IMR-90 (cell line): ENCODE results near the gene KDM4B. TPM values are rescaled to one million over a fixed set of nuclear protein-coding genes. Genes with fewer than 3 reads are reported as not detected.

ENCODE experiments used
- ATAC-seq: fragments of 200-7000 bp; cut with Tn5 transposase; 2 replicates; pipeline ENCODE4 v1.9.1; 2020; ENCODE audit warnings: low read depth, mild to moderate bottlenecking, moderate library complexity
- BruUV-seq: library from RNA; stranded (reverse); fragments of 400-500 nt; replicated peaks from 2 replicates; lab custom pipeline; 2021; lab: Mats Ljungman, UMichigan
- CTCF ChIA-PET: fragments of 300-600 bp; formaldehyde crosslinking; extraction: SDS; loops from one replicate; lab custom pipeline; 2021; ENCODE audit warnings: antibody characterized with exemption; lab: Yijun Ruan, JAX
- POLR2A ChIA-PET: fragments of 300-600 bp; sonication (Branson Sonifier 250); formaldehyde crosslinking; loops from one replicate; lab custom pipeline; 2022; ENCODE audit warnings: antibody characterized with exemption; ENCODE audit not compliant: unreplicated experiment; lab: Charles Lee
- DNase-seq: peaks from one replicate; pipeline ENCODE4 v3.0.0; 2013
- H2AFZ ChIP-seq: replicated peaks from 2 replicates; pipeline ENCODE3; 2013; ENCODE audit warnings: low read length, mild to moderate bottlenecking; ENCODE audit not compliant: poor library complexity
- H2AK5ac ChIP-seq: 2 replicates; pipeline ENCODE4 v1.6.1; 2013; ENCODE audit warnings: low read depth, low read length, inconsistent platforms
- H2AK9ac ChIP-seq: replicated peaks from 2 replicates; pipeline ENCODE3; 2013; ENCODE audit warnings: mild to moderate bottlenecking, low read depth, low read length, moderate library complexity; ENCODE audit not compliant: poor library complexity
- H2BK120ac ChIP-seq: 2 replicates; pipeline ENCODE4 v1.6.1; 2013; ENCODE audit warnings: low read depth, low read length, inconsistent platforms
- H2BK15ac ChIP-seq: 3 replicates; pipeline ENCODE4 v1.6.1; 2013; ENCODE audit warnings: low read depth, low read length, inconsistent platforms
- H2BK20ac ChIP-seq: 2 replicates; pipeline ENCODE4 v1.6.1; 2013; ENCODE audit warnings: low read depth, mild to moderate bottlenecking, inconsistent platforms, low read length, moderate library complexity
- H2BK5ac ChIP-seq: 2 replicates; pipeline ENCODE4 v1.6.1; 2013; ENCODE audit warnings: mild to moderate bottlenecking, low read depth, low read length, inconsistent platforms; ENCODE audit not compliant: poor library complexity, severe bottlenecking
- H3K14ac ChIP-seq: replicated peaks from 2 replicates; pipeline ENCODE4 v1.6.1; 2013; ENCODE audit warnings: low read depth, low read length, inconsistent platforms
- H3K18ac ChIP-seq: 2 replicates; pipeline ENCODE4 v1.6.1; 2013; ENCODE audit warnings: low read depth, low read length, control low read depth
- H3K23ac ChIP-seq: 2 replicates; pipeline ENCODE4 v1.6.1; 2013; ENCODE audit warnings: low read depth, low read length, inconsistent platforms
- H3K27ac ChIP-seq: 2 replicates; pipeline ENCODE4 v1.5.1; 2013; ENCODE audit warnings: mild to moderate bottlenecking, control low read depth, low read length; ENCODE audit not compliant: insufficient read depth
- H3K27me3 ChIP-seq: 2 replicates; pipeline ENCODE4 v1.6.1; 2013; ENCODE audit warnings: low read length; ENCODE audit not compliant: control insufficient read depth, insufficient read depth
- H3K36me3 ChIP-seq: 2 replicates; pipeline ENCODE4 v1.6.1; 2013; ENCODE audit warnings: low read length, mixed read lengths; ENCODE audit not compliant: control insufficient read depth, insufficient read depth
- H3K4ac ChIP-seq: 2 replicates; pipeline ENCODE4 v1.6.1; 2013; ENCODE audit warnings: low read depth, low read length, inconsistent platforms
- H3K4me1 ChIP-seq: 2 replicates; pipeline ENCODE4 v1.6.1; 2013; ENCODE audit warnings: low read length, mixed read lengths; ENCODE audit not compliant: control insufficient read depth, insufficient read depth
- H3K4me2 ChIP-seq: 2 replicates; pipeline ENCODE4 v1.6.1; 2013; ENCODE audit warnings: low read depth, mild to moderate bottlenecking, control low read depth, low read length, moderate library complexity
- H3K4me3 ChIP-seq: 2 replicates; pipeline ENCODE4 v1.5.1; 2013; ENCODE audit warnings: low read depth, mild to moderate bottlenecking, control low read depth, low read length, moderate library complexity; ENCODE audit not compliant: insufficient read depth
- H3K56ac ChIP-seq: 2 replicates; pipeline ENCODE4 v1.6.1; 2013; ENCODE audit warnings: low read length, inconsistent platforms; ENCODE audit not compliant: insufficient read depth; ENCODE audit errors: extremely low read depth
- H3K79me1 ChIP-seq, 2 experiments: 2 replicates each; pipeline ENCODE4 v1.6.1; 2013; ENCODE audit warnings: low read length in 2 of 2, inconsistent platforms in 1 of 2, low read depth in 1 of 2
- H3K9ac ChIP-seq: 2 replicates; pipeline ENCODE4 v1.6.1; 2013; ENCODE audit warnings: low read depth, low read length, control low read depth
- H3K9me1 ChIP-seq: 2 replicates; pipeline ENCODE4 v1.6.1; 2013; ENCODE audit warnings: low read length, inconsistent platforms; ENCODE audit not compliant: insufficient read depth
- H3K9me3 ChIP-seq: 2 replicates; pipeline ENCODE4 v1.6.1; 2013; ENCODE audit warnings: low read length; ENCODE audit not compliant: control insufficient read depth, insufficient read depth
- H4K20me1 ChIP-seq: 2 replicates; pipeline ENCODE4 v1.6.1; 2013; ENCODE audit warnings: low read length, inconsistent platforms; ENCODE audit not compliant: insufficient read depth
- H4K5ac ChIP-seq: 2 replicates; pipeline ENCODE4 v1.6.1; 2013; ENCODE audit warnings: mild to moderate bottlenecking, low read depth, low read length, control low read depth
- H4K8ac ChIP-seq, 2 experiments: 2 replicates each; pipeline ENCODE4 v1.6.1; 2013; ENCODE audit warnings: low read depth in 2 of 2, low read length in 2 of 2, control low read depth in 1 of 2, inconsistent platforms in 1 of 2
- H4K91ac ChIP-seq: 2 replicates; pipeline ENCODE4 v1.6.1; 2013; ENCODE audit warnings: low read depth, low read length, inconsistent platforms; ENCODE audit not compliant: insufficient read depth
- ELK1 ChIP-seq: fragments of 150-350 bp; IDR thresholded peaks from 2 replicates; pipeline ENCODE4 v1.6.1; 2016; ENCODE audit warnings: low read depth, mild to moderate bottlenecking, low read length, moderate library complexity, borderline replicate concordance
- FOS ChIP-seq: fragments of 150-350 bp; IDR thresholded peaks from 2 replicates; pipeline ENCODE4 v1.6.1; 2016; ENCODE audit warnings: low read depth, low read length
- WGBS, 2 experiments: methylation state at CpG; one replicate each; pipeline versions ENCODE4 v1.1.5 to v1.1.7; 2013; ENCODE audit warnings: missing lambda C conversion rate in 2 of 2; ENCODE audit not compliant: insufficient read length in 1 of 2; ENCODE audit errors: extremely low coverage in 2 of 2; 5-methylcytosine and 5-hydroxymethylcytosine counted together
- dilution Hi-C: fragments of 300-500 bp; cut with HindIII; formaldehyde crosslinking; loops from one replicate; pipeline ENCODE4 v1.14.3; 2018; ENCODE audit warnings: low sequenced_read_pairs; ENCODE audit not compliant: unreplicated experiment
- in situ Hi-C: fragments of 300-500 bp; cut with MboI; formaldehyde crosslinking; loops from 3 replicates; pipeline ENCODE4 v1.14.3; 2019; ENCODE audit warnings: low sequenced_read_pairs, inconsistent platforms, mixed read lengths
- intact Hi-C: fragments of 100-400 bp; cut with micrococcal nuclease; formaldehyde crosslinking; loops from 2 replicates; pipeline ENCODE4 v1.10.0; 2022
- polyA plus RNA-seq, 3 experiments: library from polyadenylated mRNA; depleted of rRNA; stranded (reverse); fragments of >200 nt; gene quantifications; 2 replicates each; pipeline ENCODE4 v1.2.3, GENCODE V29; 2012; ENCODE audit warnings: low replicate concordance in 1 of 3
- total RNA-seq: library from RNA; depleted of rRNA; stranded (reverse); fragments of >200 nt; gene quantifications from 2 replicates; pipeline ENCODE4 v1.2.3, GENCODE V29; 2012
- TF ChIP-seq, protein P1 (sequence below): conservative IDR thresholded peaks from 2 replicates; pipeline ENCODE4 v1.5.1; 2012; ENCODE audit warnings: mild to moderate bottlenecking, low read depth, low read length, improper control_type of control experiment

Gene KDM4B
- total and polyA plus RNA-seq, 2 of the 4 experiments (the other 2 are of a cell fraction), result 5.0 to 17.9 TPM

DNA sequence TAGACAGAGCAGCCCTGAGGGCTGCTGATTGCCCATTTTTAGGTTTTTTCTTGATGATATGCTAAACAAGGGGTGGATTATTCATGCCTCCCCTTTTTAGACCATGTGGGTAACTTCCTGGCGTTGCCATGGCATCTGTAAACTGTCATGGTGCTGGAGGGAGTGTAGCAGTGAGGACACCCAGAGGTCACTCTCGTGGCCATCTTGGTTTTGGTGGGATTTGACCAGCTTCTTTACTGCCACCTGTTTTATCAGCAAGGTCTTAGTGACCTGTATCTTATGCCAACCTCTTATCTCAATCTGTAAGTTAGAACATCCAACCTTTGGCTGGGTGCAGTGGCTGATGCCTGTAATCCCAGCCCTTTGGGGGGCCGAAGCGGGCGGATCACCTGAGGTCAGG is 223.7 kb downstream of the KDM4B start:
- H2BK20ac ChIP-seq, result no peak overlapping the region
- H3K79me1 ChIP-seq, result no peaks in the 10 kb centered on the region
- H2BK15ac ChIP-seq, result no peak overlapping the region
- no peak overlapping the region for H2AK5ac ChIP-seq
- no peak overlapping the region for H3K56ac ChIP-seq
- no TSS peak for BruUV-seq
- H3K4ac ChIP-seq, result no peak overlapping the region
- no peak for ATAC-seq
- DNase-seq, result no peak
- no peaks in the 10 kb centered on the region for H4K20me1 ChIP-seq
- WGBS, 2 experiments, result no CpG with 5 or more reads among the region's 5 CpGs
- no peak overlapping the region for H2BK120ac ChIP-seq
- no peak overlapping the region for H3K27ac ChIP-seq
- H3K14ac ChIP-seq, result no peak overlapping the region
- dilution Hi-C loops, result no loop called here
- no peak overlapping the region for H4K91ac ChIP-seq
- H3K9me1 ChIP-seq, result no peaks in the 10 kb centered on the region
- H2AFZ ChIP-seq, result no peak overlapping the region
- H3K4me3 ChIP-seq, result no peak overlapping the region
- H3K9me3 ChIP-seq, result no peaks in the 10 kb centered on the region
- H3K18ac ChIP-seq, result no peak overlapping the region
- no peak overlapping the region for H4K8ac ChIP-seq
- no peak overlapping the region for H2BK5ac ChIP-seq
- ChIA-PET CTCF (no interaction called here), POLR2A (no interaction called here)
- no peak overlapping the region for H3K23ac ChIP-seq
- H4K5ac ChIP-seq, result no peak overlapping the region
- H3K9ac ChIP-seq, result no peak overlapping the region
- no peak overlapping the region for H3K4me2 ChIP-seq
- intact Hi-C loops, result no loop called here
- in situ Hi-C loops, result no loop called here
- no peak overlapping the region for H2AK9ac ChIP-seq
- H3K4me1 ChIP-seq, result no peaks in the 10 kb centered on the region
- TF ChIP-seq FOS (no peak), ELK1 (no peak)
- TF ChIP-seq, protein P1, sequence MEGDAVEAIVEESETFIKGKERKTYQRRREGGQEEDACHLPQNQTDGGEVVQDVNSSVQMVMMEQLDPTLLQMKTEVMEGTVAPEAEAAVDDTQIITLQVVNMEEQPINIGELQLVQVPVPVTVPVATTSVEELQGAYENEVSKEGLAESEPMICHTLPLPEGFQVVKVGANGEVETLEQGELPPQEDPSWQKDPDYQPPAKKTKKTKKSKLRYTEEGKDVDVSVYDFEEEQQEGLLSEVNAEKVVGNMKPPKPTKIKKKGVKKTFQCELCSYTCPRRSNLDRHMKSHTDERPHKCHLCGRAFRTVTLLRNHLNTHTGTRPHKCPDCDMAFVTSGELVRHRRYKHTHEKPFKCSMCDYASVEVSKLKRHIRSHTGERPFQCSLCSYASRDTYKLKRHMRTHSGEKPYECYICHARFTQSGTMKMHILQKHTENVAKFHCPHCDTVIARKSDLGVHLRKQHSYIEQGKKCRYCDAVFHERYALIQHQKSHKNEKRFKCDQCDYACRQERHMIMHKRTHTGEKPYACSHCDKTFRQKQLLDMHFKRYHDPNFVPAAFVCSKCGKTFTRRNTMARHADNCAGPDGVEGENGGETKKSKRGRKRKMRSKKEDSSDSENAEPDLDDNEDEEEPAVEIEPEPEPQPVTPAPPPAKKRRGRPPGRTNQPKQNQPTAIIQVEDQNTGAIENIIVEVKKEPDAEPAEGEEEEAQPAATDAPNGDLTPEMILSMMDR, result no peak
- H3K36me3 ChIP-seq, result no peaks in the 10 kb centered on the region
- H3K27me3 ChIP-seq, result no peaks in the 10 kb centered on the region; the same call in 1 of the 2 replicates
